GM12878 (cell line): ENCODE results near the gene RNF152. TPM values are rescaled to one million over a fixed set of nuclear protein-coding genes. Genes with fewer than 3 reads are reported as not detected.

Source experiments
- BCLAF1 ChIP-seq: fragments of 450-650 bp; IDR thresholded peaks from 2 replicates; pipeline ENCODE4 v1.6.1; 2017; ENCODE audit warnings: antibody characterized with exemption, mild to moderate bottlenecking, moderate library complexity
- BMI1 ChIP-seq: fragments of 450-650 bp; IDR thresholded peaks from 2 replicates; pipeline ENCODE4 v1.6.1; 2016; ENCODE audit warnings: mild to moderate bottlenecking, moderate library complexity, borderline replicate concordance
- CREB1 ChIP-seq: IDR thresholded peaks from 2 replicates; pipeline ENCODE4 v1.6.1; 2012; ENCODE audit warnings: low read depth, mild to moderate bottlenecking, inconsistent platforms
- CREM ChIP-seq: IDR thresholded peaks from 2 replicates; pipeline ENCODE4 v1.6.1; 2014; ENCODE audit warnings: antibody characterized with exemption, low read depth
- IRF4 ChIP-seq: IDR thresholded peaks from 2 replicates; pipeline ENCODE4 v1.6.1; 2011; ENCODE audit warnings: low read depth, low read length
- LARP7 ChIP-seq: fragments of 450-650 bp; IDR thresholded peaks from 2 replicates; pipeline ENCODE4 v1.6.1; 2017; ENCODE audit warnings: mild to moderate bottlenecking
- MEF2B ChIP-seq: fragments of 450-650 bp; IDR thresholded peaks from 2 replicates; pipeline ENCODE4 v1.6.1; 2018; ENCODE audit warnings: mild to moderate bottlenecking, moderate library complexity; ENCODE audit not compliant: partially characterized antibody, poor library complexity, severe bottlenecking
- PKNOX1 ChIP-seq: fragments of 450-650 bp; IDR thresholded peaks from 2 replicates; pipeline ENCODE4 v1.6.1; 2016; ENCODE audit warnings: mild to moderate bottlenecking
- POLR2A ChIP-seq: IDR thresholded peaks from 2 replicates; pipeline ENCODE4 v1.6.1; 2011; ENCODE audit warnings: low read depth, mild to moderate bottlenecking, low read length
- RELA ChIP-seq: fragments of 450-650 bp; IDR thresholded peaks from 2 replicates; pipeline ENCODE4 v1.8.0; 2014; ENCODE audit warnings: borderline replicate concordance; ENCODE audit not compliant: partially characterized antibody
- RELB ChIP-seq: fragments of 450-650 bp; IDR thresholded peaks from 2 replicates; pipeline ENCODE4 v1.6.1; 2017; ENCODE audit warnings: low read depth, mild to moderate bottlenecking, moderate library complexity
- SMARCA5 ChIP-seq: fragments of 450-650 bp; IDR thresholded peaks from 2 replicates; pipeline ENCODE4 v1.6.1; 2017; ENCODE audit warnings: mild to moderate bottlenecking
- SMC3 ChIP-seq: IDR thresholded peaks from 2 replicates; pipeline ENCODE4 v1.6.1; 2011; ENCODE audit warnings: low read length, improper control_type of control experiment, borderline replicate concordance
- WRNIP1 ChIP-seq: IDR thresholded peaks from 2 replicates; pipeline ENCODE4 v1.6.1; 2011; ENCODE audit warnings: low read depth, low read length, improper control_type of control experiment, borderline replicate concordance
- YY1 ChIP-seq: IDR thresholded peaks from 2 replicates; pipeline ENCODE4 v1.6.1; 2011; ENCODE audit warnings: low read depth, mild to moderate bottlenecking, low read length
- ZBTB33 ChIP-seq: fragments of 450-650 bp; IDR thresholded peaks from 2 replicates; pipeline ENCODE4 v1.6.1; 2017; ENCODE audit warnings: mild to moderate bottlenecking
- ZNF622 ChIP-seq: fragments of 450-650 bp; IDR thresholded peaks from 2 replicates; pipeline ENCODE4 v1.6.1; 2017; ENCODE audit warnings: mild to moderate bottlenecking, inconsistent platforms
- polyA plus RNA-seq, 11 experiments: library from polyadenylated mRNA; depleted of rRNA in 4 of 11; unstranded in 6 of 11; stranded (reverse) in 5 of 11; fragments of >200 nt; fragmentation: Nextera tagmentation in 4 of 11; fragmentation: Illumina TruSeq in 1 of 11; extraction: Ambion mirVana in 4 of 11; extraction: Trizol in 1 of 11; gene quantifications; 1 replicate in 1 of 11; 2 replicates in 10 of 11; pipeline versions ENCODE4 v1.2.1 to v1.2.3, GENCODE V29; 2011 to 2016; ENCODE audit warnings: inconsistent platforms in 2 of 11, missing spikeins in 2 of 11, low read depth in 1 of 11
- total RNA-seq, 4 experiments: library from RNA; depleted of rRNA in 3 of 4; stranded (reverse); fragments of >200 nt in 3 of 4; fragmentation: Illumina TruSeq in 1 of 4; extraction: Trizol in 1 of 4; gene quantifications; 2 replicates each; pipeline versions ENCODE4 v1.2.1 to v1.2.3, GENCODE V29; 2013 to 2021
- TF ChIP-seq, protein P1 (sequence below): fragments of 450-650 bp; IDR thresholded peaks from 2 replicates; pipeline ENCODE4 v1.6.1; 2017; ENCODE audit warnings: borderline replicate concordance
- TF ChIP-seq, protein P2 (sequence below), 3 experiments: IDR thresholded peaks in 2 of 3; conservative IDR thresholded peaks in 1 of 3; 2 replicates each; pipeline ENCODE4 v1.5.1; 2011; ENCODE audit warnings: low read depth in 3 of 3, low read length in 3 of 3, mild to moderate bottlenecking in 3 of 3, control low read depth in 2 of 3, moderate library complexity in 2 of 3, inconsistent platforms in 1 of 3, mixed read lengths in 1 of 3; ENCODE audit not compliant: control insufficient read depth in 2 of 3, insufficient read depth in 1 of 3; ENCODE audit errors: extremely low read depth in 1 of 3

The RNF152 gene
- total and polyA plus RNA-seq, 10 of the 15 experiments (the other 5 are each of a cell fraction or from before 2014, with no cell fraction given): under 0.01 to 0.07 (median 0.03) TPM; not detected in 7

DNA sequence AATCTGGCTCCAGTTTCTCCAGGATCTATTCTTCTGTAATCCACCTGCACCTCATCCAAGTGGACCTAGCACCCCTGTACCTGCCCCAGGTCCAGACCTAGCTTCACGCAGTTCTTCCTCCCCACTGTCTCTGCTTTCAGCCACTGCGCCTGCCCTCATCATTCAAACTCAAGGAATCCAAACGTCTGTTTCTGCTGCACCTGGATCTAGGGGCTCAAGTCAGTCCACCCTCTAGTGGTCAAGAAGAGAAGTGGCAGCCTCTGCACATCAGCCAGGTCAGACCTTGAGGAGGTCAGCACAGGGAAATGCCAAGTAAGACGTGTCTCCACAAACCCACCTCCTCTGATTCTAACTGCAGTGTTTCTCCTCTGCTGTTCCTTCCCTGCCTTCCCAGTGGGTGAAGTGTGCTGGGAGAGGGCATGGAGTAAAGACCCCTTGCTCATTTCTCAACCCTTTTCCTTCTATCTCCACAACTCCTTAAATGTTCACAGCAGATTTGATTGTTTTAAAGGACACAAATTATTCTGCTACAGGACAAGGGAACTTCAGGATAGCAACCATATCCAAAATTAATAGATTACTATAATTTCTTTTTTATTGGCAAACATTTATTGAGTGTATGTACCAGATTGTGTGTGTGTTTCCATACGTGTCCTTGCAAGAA lies 8.6 kb upstream of the RNF152 start (continued):
- TF ChIP-seq, protein P1, sequence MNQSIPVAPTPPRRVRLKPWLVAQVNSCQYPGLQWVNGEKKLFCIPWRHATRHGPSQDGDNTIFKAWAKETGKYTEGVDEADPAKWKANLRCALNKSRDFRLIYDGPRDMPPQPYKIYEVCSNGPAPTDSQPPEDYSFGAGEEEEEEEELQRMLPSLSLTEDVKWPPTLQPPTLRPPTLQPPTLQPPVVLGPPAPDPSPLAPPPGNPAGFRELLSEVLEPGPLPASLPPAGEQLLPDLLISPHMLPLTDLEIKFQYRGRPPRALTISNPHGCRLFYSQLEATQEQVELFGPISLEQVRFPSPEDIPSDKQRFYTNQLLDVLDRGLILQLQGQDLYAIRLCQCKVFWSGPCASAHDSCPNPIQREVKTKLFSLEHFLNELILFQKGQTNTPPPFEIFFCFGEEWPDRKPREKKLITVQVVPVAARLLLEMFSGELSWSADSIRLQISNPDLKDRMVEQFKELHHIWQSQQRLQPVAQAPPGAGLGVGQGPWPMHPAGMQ: no peak
- TF ChIP-seq ZBTB33 (no peak), RELB (no peak), CREM (no peak), SMC3 (peak; percentile 69; the same call in 1 of the 2 replicates), BCLAF1 (no peak), MEF2B (no peak), POLR2A (no peak), WRNIP1 (0 out of 2 replicates have a peak, but pooled peaks have one; percentile 74), PKNOX1 (no peak), SMARCA5 (no peak), BMI1 (no peak), CREB1 (no peak), YY1 (0 out of 2 replicates have a peak, but pooled peaks have one; percentile 49), ZNF622 (no peak), IRF4 (0 out of 2 replicates have a peak, but pooled peaks have one; percentile 33), RELA (no peak), LARP7 (no peak)
- TF ChIP-seq, protein P2, sequence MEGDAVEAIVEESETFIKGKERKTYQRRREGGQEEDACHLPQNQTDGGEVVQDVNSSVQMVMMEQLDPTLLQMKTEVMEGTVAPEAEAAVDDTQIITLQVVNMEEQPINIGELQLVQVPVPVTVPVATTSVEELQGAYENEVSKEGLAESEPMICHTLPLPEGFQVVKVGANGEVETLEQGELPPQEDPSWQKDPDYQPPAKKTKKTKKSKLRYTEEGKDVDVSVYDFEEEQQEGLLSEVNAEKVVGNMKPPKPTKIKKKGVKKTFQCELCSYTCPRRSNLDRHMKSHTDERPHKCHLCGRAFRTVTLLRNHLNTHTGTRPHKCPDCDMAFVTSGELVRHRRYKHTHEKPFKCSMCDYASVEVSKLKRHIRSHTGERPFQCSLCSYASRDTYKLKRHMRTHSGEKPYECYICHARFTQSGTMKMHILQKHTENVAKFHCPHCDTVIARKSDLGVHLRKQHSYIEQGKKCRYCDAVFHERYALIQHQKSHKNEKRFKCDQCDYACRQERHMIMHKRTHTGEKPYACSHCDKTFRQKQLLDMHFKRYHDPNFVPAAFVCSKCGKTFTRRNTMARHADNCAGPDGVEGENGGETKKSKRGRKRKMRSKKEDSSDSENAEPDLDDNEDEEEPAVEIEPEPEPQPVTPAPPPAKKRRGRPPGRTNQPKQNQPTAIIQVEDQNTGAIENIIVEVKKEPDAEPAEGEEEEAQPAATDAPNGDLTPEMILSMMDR (IDR thresholded peaks at IDR 0.05 in 2 of 3, conservative IDR thresholded peaks at IDR 0.05 in 1 of 3; ENCODE audit: control insufficient read depth in 2 of 3, extremely low read depth in 1 of 3, insufficient read depth in 1 of 3, low read depth in 3 of 3, low read length in 3 of 3): peak; percentile 87 to 99 (median 95)
